Adrenal gland (tissue), 12 donors: Measurements from ENCODE around the gene PHTF1. TPM values are rescaled to one million over a fixed set of nuclear protein-coding genes. Genes with fewer than 3 reads are reported as not detected.

Experiments
- DNase-seq, 7 donors: peaks; one replicate each; pipeline ENCODE4 v3.0.0-alpha.2; 2019 to 2020
- H3K27ac ChIP-seq, 5 donors: fragments of 200-600 bp; sonication (generic) in 4 of 5; 1 replicate in 3 of 5; 2 replicates in 2 of 5; pipeline versions ENCODE4 v1.5.1 to v1.8.0; 2016 to 2020; ENCODE audit warnings: mild to moderate bottlenecking in 1 of 5
- H3K27me3 ChIP-seq: fragments of 200-600 bp; 2 replicates; pipeline ENCODE4 v1.8.0; 2021
- H3K36me3 ChIP-seq, 2 donors: fragments of 200-600 bp; replicated peaks in 1 of 2; 1 replicate in 1 of 2; 2 replicates in 1 of 2; pipeline versions ENCODE4 v1.5.1 to v1.8.0; 2018 to 2022
- H3K4me1 ChIP-seq, 2 donors: fragments of 200-600 bp; replicated peaks in 1 of 2; 1 replicate in 1 of 2; 2 replicates in 1 of 2; pipeline versions ENCODE4 v1.5.1 to v1.8.0; 2018 to 2021
- H3K4me3 ChIP-seq, 4 donors: fragments of 200-600 bp; sonication (generic) in 3 of 4; one replicate each; pipeline ENCODE4 v1.5.1; 2016 to 2018
- H3K9me3 ChIP-seq, 3 donors: fragments of 200-600 bp; sonication (generic) in 1 of 3; replicated peaks in 1 of 3; 1 replicate in 2 of 3; 2 replicates in 1 of 3; pipeline versions ENCODE4 v1.5.1 to v1.8.0; 2016 to 2021
- POLR2A ChIP-seq, 2 donors: fragments of 450-650 bp; IDR thresholded peaks; one replicate each; pipeline ENCODE4 v1.6.1; 2017; ENCODE audit warnings: antibody characterized with exemption in 2 of 2, mild to moderate bottlenecking in 2 of 2, moderate library complexity in 1 of 2
- WGBS, 4 donors: extraction: QIAGEN DNeasy Blood & Tissue Kit in 2 of 4; methylation state at CpG; one replicate each; pipeline versions ENCODE4 v1.1.5 to v1.1.7; 2013 to 2017; 5-methylcytosine and 5-hydroxymethylcytosine counted together
- intact Hi-C, 2 donors: fragments of 100-400 bp; cut with DNase I; formaldehyde crosslinking; loops; one replicate each; pipeline versions ENCODE4 v1.14.1 to v1.15.0; 2022 to 2023
- polyA plus RNA-seq, 3 donors: library from polyadenylated mRNA; stranded (reverse); fragments of 200-250 nt in 2 of 3; fragments of 350-450 nt in 1 of 3; fragmentation: Illumina TruSeq in 1 of 3; extraction: RNeasy Lipid Tissue Mini Kit (QIAGEN cat#74804) in 1 of 3; gene quantifications; one replicate each; pipeline ENCODE4 v1.2.3, GENCODE V29; 2013 to 2014
- total RNA-seq, 9 donors: library from RNA; depleted of rRNA in 4 of 9; stranded (reverse); fragments of >200 nt in 4 of 9; fragments of 120-200 nt in 1 of 9; fragmentation: NEBNext Ultra II Directional in 1 of 9; extraction: Animal tissue kit (Norgen Biotek cat#: 25700) in 1 of 9; gene quantifications; one replicate each; pipeline versions ENCODE4 v1.1.0 to v1.2.4, GENCODE V29; 2013 to 2023
- TF ChIP-seq, protein P1 (sequence below), 6 experiments: fragments of 450-650 bp in 4 of 6; fragments of 200-600 bp in 2 of 6; sonication (generic) in 1 of 6; IDR thresholded peaks; 1 replicate in 5 of 6; 2 replicates in 1 of 6; pipeline versions ENCODE4 v1.5.1 to v1.8.0; 2016 to 2021; ENCODE audit warnings: antibody characterized with exemption in 6 of 6, mild to moderate bottlenecking in 2 of 6, moderate library complexity in 1 of 6
- donor health status: healthy with polysubstance abuse.
- donor health status: Bipolar disorder and iron deficiency.
- donor health status: DM: yes; HTN: yes; CAD: no.
- donor health status: DM: no; HTN: no; CAD: no.
- donor health status: DM: no; HTN: no; CAD: no.
- donor health status: DM: yes; HTN: yes; CAD: no.

The PHTF1 gene
- total and polyA plus RNA-seq, 12 donors, result 9.7 to 37.9 (median 20.2) TPM

DNA sequence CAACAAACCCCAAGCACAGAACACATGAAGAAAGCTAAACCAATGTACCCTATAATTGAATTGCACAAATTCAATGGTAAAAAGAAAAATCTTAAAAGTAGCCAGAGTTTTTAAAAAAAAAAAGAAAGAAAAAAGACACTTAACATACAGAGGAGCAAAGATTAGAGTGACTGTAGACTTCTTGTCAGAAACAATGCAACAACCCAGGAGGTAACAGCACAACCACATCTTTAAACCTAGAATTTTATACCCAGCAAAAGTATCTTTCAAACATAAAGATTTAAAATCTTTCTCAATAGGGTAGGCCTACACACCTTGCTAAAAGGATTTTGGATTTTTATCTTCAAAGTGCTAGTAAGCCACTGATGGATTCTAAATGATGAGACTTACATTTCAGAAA, 64.4 kb downstream of the PHTF1 start:
- intact Hi-C loops, result no loop called here
- TF ChIP-seq POLR2A (IDR thresholded peaks at IDR 0.05), result no peak
- Histone ChIP-seq H3K36me3 (peaks cover 0 to 3% of the 10 kb centered on the region in 2 donors), H3K4me3 (no peak overlapping the region), H3K9me3 (peaks cover 0 to 8% (median 3%) of the 10 kb centered on the region in 3 donors), H3K27ac (no peak overlapping the region), H3K27me3 (no peaks in the 10 kb centered on the region), H3K4me1 (no peaks in the 10 kb centered on the region)
- no peak for DNase-seq

GRCh38 chr1:113692824-113693431, 66.4 kb downstream of the PHTF1 start:
- no peaks in the 10 kb centered on the region for H3K27me3 ChIP-seq
- H3K4me1 ChIP-seq, result no peaks in the 10 kb centered on the region
- H3K27ac ChIP-seq, result no peak overlapping the region
- intact Hi-C loops, result no loop called here
- TF ChIP-seq, protein P1, sequence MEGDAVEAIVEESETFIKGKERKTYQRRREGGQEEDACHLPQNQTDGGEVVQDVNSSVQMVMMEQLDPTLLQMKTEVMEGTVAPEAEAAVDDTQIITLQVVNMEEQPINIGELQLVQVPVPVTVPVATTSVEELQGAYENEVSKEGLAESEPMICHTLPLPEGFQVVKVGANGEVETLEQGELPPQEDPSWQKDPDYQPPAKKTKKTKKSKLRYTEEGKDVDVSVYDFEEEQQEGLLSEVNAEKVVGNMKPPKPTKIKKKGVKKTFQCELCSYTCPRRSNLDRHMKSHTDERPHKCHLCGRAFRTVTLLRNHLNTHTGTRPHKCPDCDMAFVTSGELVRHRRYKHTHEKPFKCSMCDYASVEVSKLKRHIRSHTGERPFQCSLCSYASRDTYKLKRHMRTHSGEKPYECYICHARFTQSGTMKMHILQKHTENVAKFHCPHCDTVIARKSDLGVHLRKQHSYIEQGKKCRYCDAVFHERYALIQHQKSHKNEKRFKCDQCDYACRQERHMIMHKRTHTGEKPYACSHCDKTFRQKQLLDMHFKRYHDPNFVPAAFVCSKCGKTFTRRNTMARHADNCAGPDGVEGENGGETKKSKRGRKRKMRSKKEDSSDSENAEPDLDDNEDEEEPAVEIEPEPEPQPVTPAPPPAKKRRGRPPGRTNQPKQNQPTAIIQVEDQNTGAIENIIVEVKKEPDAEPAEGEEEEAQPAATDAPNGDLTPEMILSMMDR (IDR thresholded peaks at IDR 0.05), result no peak
- no peak for TF ChIP-seq POLR2A (IDR thresholded peaks at IDR 0.05)
- WGBS, 4 donors, result 96 to 99% (median 96%) methylated on average over 4 of the region's 4 CpGs
- H3K36me3 ChIP-seq, result peaks cover 0 to 3% of the 10 kb centered on the region in 2 donors
- DNase-seq, result no peak
- peaks cover 0 to 8% (median 3%) of the 10 kb centered on the region in 3 donors for H3K9me3 ChIP-seq
- H3K4me3 ChIP-seq, result no peak overlapping the region

DNA sequence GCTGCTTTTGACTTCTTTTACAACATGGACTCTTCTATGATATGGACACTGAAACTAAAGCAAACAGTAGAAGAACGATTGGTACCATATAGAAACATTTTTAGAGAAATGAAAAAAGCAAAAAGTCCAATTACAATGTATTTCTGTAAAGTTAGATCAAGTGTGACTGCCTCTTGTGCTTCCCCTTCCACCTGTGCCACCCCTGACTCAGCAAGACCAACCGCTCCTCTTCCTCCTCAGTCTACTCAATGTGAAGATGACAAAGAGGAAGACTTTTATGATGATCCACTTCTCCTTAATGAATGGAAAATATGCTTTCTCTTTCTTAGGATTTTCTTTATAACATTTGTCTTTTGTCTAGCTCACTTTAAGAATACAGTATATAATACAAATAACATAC, 66.9 kb downstream of the PHTF1 start:
- Histone ChIP-seq H3K9me3 (peaks cover 0 to 8% (median 3%) of the 10 kb centered on the region in 3 donors), H3K27ac (no peak overlapping the region), H3K27me3 (no peaks in the 10 kb centered on the region), H3K4me1 (no peaks in the 10 kb centered on the region), H3K36me3 (peaks cover 0 to 1% of the 10 kb centered on the region in 2 donors), H3K4me3 (no peak overlapping the region)
- WGBS, 4 donors, result 78 to 86% (median 81%) methylated on average over 2 of the region's 2 CpGs
- intact Hi-C loops, result no loop called here
- no peak for DNase-seq
- no peak for TF ChIP-seq POLR2A (IDR thresholded peaks at IDR 0.05)
- TF ChIP-seq, protein P1 (IDR thresholded peaks at IDR 0.05), result no peak

- Histone ChIP-seq H3K4me1 (no peaks in the 10 kb centered on the region), H3K9me3 (peaks cover 0 to 8% (median 3%) of the 10 kb centered on the region in 3 donors), H3K27ac (no peak overlapping the region), H3K27me3 (no peaks in the 10 kb centered on the region), H3K36me3 (no peaks in the 10 kb centered on the region), H3K4me3 (no peak overlapping the region)
- intact Hi-C loops, result no loop called here
- 90 to 93% (median 92%) methylated on average over 2 of the region's 2 CpGs for WGBS, 4 donors
- no peak for DNase-seq
- TF ChIP-seq, protein P1 (IDR thresholded peaks at IDR 0.05), result no peak
- TF ChIP-seq POLR2A (IDR thresholded peaks at IDR 0.05), result no peak
Observed at GRCh38 chr1:113691184-113691583, 68.1 kb downstream of the PHTF1 start.
